GM10266 (cell line): ENCODE data around the gene CHAD.

Experiments used
- DNase-seq: peaks from one replicate; pipeline ENCODE4 v3.0.0; 2012; ENCODE audit errors: extremely low spot score
- CTCF ChIP-seq: IDR thresholded peaks from 2 replicates; pipeline ENCODE4 v1.5.1; 2012; ENCODE audit warnings: mild to moderate bottlenecking, low read depth; ENCODE audit not compliant: control insufficient read depth, insufficient read depth; ENCODE audit errors: missing control alignments

The CHAD gene

GRCh38 chr17:50414808-50415207, 53.9 kb downstream of the CHAD start:
- TF ChIP-seq CTCF: no peak
- no peak for DNase-seq
